Epithelial cell of esophagus (primary cell): ENCODE data around the gene TNNI3K.
A peak's percentile ranks its signal among the peaks of the same experiment; 100 is the strongest.

Experiments
- DNase-seq: peaks from one replicate; pipeline ENCODE4 v3.0.0; 2010; ENCODE audit warnings: low read depth
- H3K4me3 ChIP-seq: 2 replicates; pipeline ENCODE4 v1.5.1; 2011; ENCODE audit warnings: mild to moderate bottlenecking, low read length, control low read depth
- CTCF ChIP-seq: IDR thresholded peaks from 2 replicates; pipeline ENCODE4 v1.5.1; 2011; ENCODE audit warnings: low read depth, mild to moderate bottlenecking, low read length, control low read depth, inconsistent platforms; ENCODE audit not compliant: insufficient read depth; ENCODE audit errors: missing control alignments

The TNNI3K gene

GRCh38 chr1:74215229-74215628, 20.0 kb upstream of the TNNI3K start:
- DNase-seq: no peak
- no peak for TF ChIP-seq CTCF

GRCh38 chr1:74222701-74223100, 12.5 kb upstream of the TNNI3K start:
- DNase-seq: peak; percentile 50
- no peak for TF ChIP-seq CTCF
- no peak overlapping the region for H3K4me3 ChIP-seq

More at GRCh38 chr1:74215229-74215628, 20.0 kb upstream of the TNNI3K start:
- no peak overlapping the region for H3K4me3 ChIP-seq

DNA sequence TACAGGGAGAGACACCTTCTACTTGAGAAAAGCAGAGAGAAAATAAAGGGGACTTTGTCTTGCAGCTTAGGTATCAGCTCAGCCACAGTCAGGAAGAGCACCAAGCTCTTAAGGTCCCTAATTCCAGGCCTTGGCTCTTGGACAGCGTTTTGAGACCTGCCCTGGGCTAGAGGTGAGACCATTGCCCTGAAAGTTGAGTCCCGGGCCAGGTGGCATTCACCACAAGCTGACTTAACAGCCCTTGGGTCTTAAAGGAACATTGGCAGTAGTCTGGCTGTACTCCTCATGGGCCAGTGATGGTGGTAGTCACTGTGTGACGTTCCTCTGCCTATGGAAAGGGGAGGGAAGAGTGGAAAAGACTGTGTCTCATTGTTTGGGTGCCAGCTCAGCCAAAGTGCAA, 11.7 kb upstream of the TNNI3K start:
- no peak for DNase-seq

DNA sequence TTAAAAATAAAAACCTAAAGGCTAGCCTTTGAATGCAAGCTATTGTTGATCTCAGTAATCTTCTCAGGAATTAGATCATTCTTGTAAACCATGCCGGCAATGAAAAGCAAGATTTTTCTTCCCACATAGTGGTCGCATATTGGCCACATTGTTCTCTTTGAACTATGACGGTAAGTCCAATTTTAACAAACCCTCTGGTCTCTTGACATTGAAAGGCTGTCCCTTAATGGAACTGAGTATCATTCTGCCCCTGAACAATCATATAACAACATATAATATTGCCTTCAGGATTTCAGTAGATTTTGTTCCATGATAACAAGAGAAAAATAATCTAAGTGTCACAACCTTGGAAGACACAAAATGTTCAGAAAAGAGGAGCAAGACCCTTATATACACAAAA, 1.3 kb downstream of the TNNI3K start:
- no peak overlapping the region for H3K4me3 ChIP-seq
- TF ChIP-seq CTCF: no peak
- no peak for DNase-seq

More for the DNA sequence above, 11.7 kb upstream of the TNNI3K start:
- no peak for TF ChIP-seq CTCF
- no peak overlapping the region for H3K4me3 ChIP-seq

DNA sequence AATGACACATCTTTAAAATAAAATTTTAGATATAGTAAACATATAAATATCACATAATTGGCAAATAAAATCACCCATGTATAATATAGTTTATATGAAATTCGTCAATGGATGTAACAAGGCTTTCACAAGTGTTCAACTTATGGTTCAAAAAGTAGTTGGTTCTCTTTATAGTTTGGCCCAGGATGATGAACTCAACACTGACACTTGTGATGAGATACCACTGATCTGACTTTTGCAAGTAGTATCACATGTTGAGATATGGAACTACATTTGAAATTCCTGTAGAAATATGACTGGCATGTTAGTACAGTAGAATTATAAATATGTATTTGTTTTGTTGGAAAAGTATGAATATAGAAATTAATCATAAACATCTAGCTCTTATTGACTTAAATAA, 1.8 kb downstream of the TNNI3K start:
- DNase-seq: no peak
- H3K4me3 ChIP-seq: no peak overlapping the region
- no peak for TF ChIP-seq CTCF

GRCh38 chr1:74237787-74238186, 2.6 kb downstream of the TNNI3K start:
- no peak for DNase-seq
- TF ChIP-seq CTCF: no peak
- H3K4me3 ChIP-seq: no peak overlapping the region

DNA sequence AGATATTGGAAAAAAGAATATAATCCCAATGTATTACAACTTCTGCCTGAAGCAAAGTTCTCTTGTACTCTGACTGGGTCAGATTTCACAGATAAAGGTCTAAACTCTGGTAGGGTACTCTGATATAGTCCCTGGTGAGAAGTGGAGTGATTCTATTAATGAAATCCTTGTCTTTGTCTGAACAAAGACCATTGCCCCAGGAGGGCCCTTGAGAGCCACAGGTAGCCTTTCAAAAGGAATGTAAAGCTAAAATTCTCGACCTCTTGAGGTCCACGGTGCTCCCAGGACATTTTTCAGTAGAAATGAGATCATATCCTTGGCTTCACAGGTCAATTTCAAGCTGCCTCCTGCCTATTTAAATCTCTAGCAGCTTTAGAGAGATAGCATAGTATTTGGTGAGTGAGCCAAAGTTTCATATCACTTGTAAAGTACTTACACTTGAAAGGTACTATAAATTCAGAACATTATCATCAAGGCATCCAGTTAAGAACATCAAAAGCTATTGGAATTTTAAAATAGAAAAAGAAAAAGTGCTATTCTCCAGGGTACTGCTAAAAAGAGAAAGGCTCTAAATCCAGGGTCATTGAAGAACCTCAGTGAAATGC, 10.1 kb downstream of the TNNI3K start:
- DNase-seq: no peak
- H3K4me3 ChIP-seq: no peak overlapping the region
- no peak for TF ChIP-seq CTCF
